GM21529 (cell line): ENCODE data around the gene GNE.
A peak's percentile ranks its signal among the peaks of the same experiment; 100 is the strongest.

Experiments
- ATAC-seq: cut with Tn5 transposase; IDR thresholded peaks from one replicate; pipeline ENCODE4 v1.9.1; 2021; ENCODE audit not compliant: unreplicated experiment

GNE gene

DNA sequence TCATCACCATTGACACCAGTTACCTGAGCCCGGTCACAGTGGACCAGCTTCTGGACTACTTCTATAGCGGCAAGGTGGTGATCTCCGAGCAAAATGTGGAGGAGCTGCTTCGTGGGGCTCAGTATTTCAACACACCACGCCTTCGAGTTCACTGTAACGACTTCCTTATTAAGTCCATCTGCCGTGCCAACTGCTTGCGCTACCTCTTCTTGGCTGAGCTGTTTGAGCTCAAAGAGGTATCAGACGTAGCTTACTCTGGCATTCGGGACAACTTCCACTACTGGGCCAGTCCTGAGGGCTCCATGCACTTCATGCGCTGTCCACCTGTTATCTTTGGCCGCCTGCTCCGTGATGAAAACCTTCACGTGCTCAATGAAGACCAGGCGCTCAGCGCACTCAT is 88.5 kb downstream of the GNE start:
- no peak for ATAC-seq

DNA sequence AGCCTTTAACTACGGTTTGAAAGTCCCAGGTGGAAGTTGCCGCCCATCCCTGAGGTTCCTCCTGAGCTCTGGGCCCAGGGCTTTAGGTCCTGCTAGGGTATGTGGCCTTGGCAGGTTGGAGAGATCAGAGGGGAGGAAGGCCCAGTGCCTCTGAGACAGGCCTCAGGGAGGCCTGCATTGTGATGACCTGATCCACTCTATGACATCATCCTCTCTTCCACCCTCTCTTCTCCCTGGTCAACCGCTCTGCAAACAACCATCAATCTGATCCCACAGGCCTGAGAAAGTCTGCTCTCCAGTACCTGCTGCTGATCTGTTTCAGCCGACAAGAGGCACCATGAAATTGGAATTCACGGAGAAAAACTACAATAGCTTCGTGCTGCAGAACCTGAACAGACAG is 89.1 kb downstream of the GNE start, which contains the start of gene CCIN:
Gene CCIN (plus strand): TSS at position 223 of the 400 bp plus-strand sequence. CDS start 115 bp downstream, at position 338.
- ATAC-seq = no peak

DNA sequence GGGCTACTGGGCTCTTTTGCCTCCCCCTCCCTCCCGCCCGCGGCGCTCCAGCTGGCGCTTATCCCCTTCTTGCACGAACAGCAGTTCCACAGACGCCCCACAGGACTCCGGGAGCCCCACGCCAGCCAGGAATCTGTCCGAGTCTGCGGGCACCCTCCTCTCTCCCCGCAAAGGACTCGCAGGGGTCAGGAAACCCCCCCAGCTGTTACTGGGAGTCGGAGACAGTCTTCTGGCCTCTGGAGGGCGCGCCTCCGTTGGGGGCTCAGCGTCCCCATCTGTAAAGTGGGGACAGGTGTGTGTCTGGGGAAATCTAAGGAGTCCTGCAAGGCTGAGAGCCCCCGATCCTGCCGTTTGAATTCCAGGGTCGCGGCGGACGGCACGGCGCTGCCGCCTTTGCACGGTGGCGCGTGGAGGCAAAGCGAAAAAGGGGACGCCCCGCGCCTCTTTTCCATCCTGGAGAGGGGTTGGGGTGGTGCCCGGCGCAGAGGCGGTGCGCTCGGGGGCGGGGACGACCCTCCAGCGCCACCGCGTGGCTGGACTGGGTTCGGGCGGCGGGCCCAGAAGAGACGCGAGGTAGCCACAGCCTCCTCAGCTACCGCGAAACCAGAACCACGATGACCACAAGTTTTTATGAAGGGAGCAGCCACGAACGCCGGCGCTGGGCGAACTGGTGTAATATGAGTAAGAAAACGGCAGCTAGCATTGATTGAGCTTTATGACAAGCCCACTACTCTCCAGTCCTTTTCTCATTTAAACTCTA is 91.9 kb downstream of the GNE start:
- peak; percentile 86 for ATAC-seq

DNA sequence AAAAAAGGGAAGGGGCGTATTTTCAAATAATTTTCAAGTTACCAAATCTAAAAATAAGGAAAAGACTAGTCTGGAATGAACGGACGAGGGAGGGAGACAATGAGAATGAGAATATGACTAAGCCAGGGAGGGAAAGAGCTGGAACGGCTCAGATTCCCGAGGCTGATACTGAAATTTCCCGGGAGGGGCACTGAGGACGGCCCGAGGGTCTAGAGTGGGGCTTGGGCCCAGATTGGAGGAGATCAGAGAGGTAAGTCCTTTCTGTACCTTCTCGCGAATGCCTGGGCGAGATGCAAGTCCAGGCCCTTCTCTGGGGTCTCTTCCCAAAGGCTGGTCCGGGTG is 92.5 kb downstream of the GNE start:
- ATAC-seq = no peak

DNA sequence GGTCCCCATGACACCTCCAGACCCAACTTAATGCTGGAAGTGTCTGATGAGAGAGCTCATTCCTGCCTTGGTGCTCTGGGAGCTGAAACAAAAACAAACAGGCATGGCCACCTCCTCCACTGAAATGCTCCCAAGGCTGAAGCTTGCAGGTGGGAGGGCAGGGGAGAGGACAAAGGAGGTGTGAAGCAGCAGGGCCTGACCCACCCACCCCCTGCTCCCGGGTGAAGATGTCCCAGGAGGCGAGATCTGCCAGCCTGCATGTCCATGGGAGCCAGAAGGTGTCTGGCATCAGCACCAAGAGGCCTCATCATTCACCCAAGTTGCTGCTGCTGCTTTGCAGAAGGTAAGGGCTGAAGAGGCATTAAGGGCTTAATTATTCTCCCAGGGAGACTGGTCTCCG is 93.3 kb downstream of the GNE start:
- no peak for ATAC-seq
